Astrocyte (in vitro differentiated cells and primary cell): ENCODE data around the gene TLR6. TPM values are rescaled to one million over a fixed set of nuclear protein-coding genes. Genes with fewer than 3 reads are reported as not detected.
A peak's percentile ranks its signal among the peaks of the same experiment; 100 is the strongest.

Source experiments
- DNase-seq: peaks from one replicate; pipeline ENCODE4 v3.0.0-alpha.2; 2010; ENCODE audit warnings: low read depth
- FAIRE-seq: peaks from 2 replicates; lab custom pipeline; 2011; peaks lifted over from hg19 to GRCh38; lab: Jason Lieb, UNC
- H2AFZ ChIP-seq: 2 replicates; pipeline ENCODE4 v1.6.0; 2012; ENCODE audit warnings: low read depth, low read length, inconsistent platforms
- H3K27ac ChIP-seq: 2 replicates; pipeline ENCODE4 v1.5.1; 2011; ENCODE audit warnings: low read depth, low read length, inconsistent platforms
- H3K27me3 ChIP-seq: 2 replicates; pipeline ENCODE4 v1.6.0; 2011; ENCODE audit warnings: low read length, inconsistent platforms; ENCODE audit not compliant: insufficient read depth
- H3K36me3 ChIP-seq: 2 replicates; pipeline ENCODE4 v1.5.1; 2011; ENCODE audit warnings: low read length, inconsistent platforms; ENCODE audit not compliant: insufficient read depth
- H3K4me1 ChIP-seq: 2 replicates; pipeline ENCODE4 v1.5.1; 2011; ENCODE audit warnings: low read length, inconsistent platforms; ENCODE audit not compliant: insufficient read depth
- H3K4me2 ChIP-seq: 2 replicates; pipeline ENCODE4 v1.6.0; 2012; ENCODE audit warnings: low read length, inconsistent platforms
- H3K4me3 ChIP-seq: 2 replicates; pipeline ENCODE4 v1.5.1; 2011; ENCODE audit warnings: low read depth, mild to moderate bottlenecking, low read length, inconsistent platforms; ENCODE audit not compliant: insufficient read depth
- H3K79me2 ChIP-seq: 2 replicates; pipeline ENCODE4 v1.6.0; 2012; ENCODE audit warnings: mild to moderate bottlenecking, low read length, inconsistent platforms; ENCODE audit not compliant: insufficient read depth
- H3K9ac ChIP-seq: 2 replicates; pipeline ENCODE4 v1.6.0; 2012; ENCODE audit warnings: mild to moderate bottlenecking, low read length, inconsistent platforms
- H3K9me3 ChIP-seq: 2 replicates; pipeline ENCODE4 v1.5.1; 2012; ENCODE audit warnings: low read depth, mild to moderate bottlenecking, low read length, inconsistent platforms; ENCODE audit not compliant: insufficient read depth
- H4K20me1 ChIP-seq: 2 replicates; pipeline ENCODE4 v1.6.0; 2012; ENCODE audit warnings: low read length, inconsistent platforms; ENCODE audit not compliant: insufficient read depth
- H3K27ac Mint-ChIP-seq: one replicate; pipeline ENCODE4 v1.8.0; 2021; ENCODE audit warnings: mild to moderate bottlenecking, mixed read lengths; ENCODE audit not compliant: unreplicated experiment
- H3K27me3 Mint-ChIP-seq: one replicate; pipeline ENCODE4 v1.8.0; 2021; ENCODE audit warnings: low read depth, mixed read lengths; ENCODE audit not compliant: unreplicated experiment
- H3K36me3 Mint-ChIP-seq: one replicate; pipeline ENCODE4 v1.8.0; 2021; ENCODE audit warnings: low read depth, mixed read lengths; ENCODE audit not compliant: unreplicated experiment
- H3K4me1 Mint-ChIP-seq: one replicate; pipeline ENCODE4 v1.8.0; 2021; ENCODE audit warnings: low read depth, mixed read lengths; ENCODE audit not compliant: unreplicated experiment
- H3K4me3 Mint-ChIP-seq: one replicate; pipeline ENCODE4 v1.8.0; 2021; ENCODE audit warnings: mild to moderate bottlenecking, moderate library complexity, mixed read lengths; ENCODE audit not compliant: unreplicated experiment
- H3K9me3 Mint-ChIP-seq: one replicate; pipeline ENCODE4 v1.8.0; 2021; ENCODE audit warnings: mild to moderate bottlenecking, mixed read lengths; ENCODE audit not compliant: unreplicated experiment
- EZH2 ChIP-seq: IDR thresholded peaks from 2 replicates; pipeline ENCODE4 v1.6.1; 2012; ENCODE audit warnings: mild to moderate bottlenecking, low read length, inconsistent platforms; ENCODE audit not compliant: insufficient read depth
- total RNA-seq: library from RNA; stranded (reverse); gene quantifications from 2 replicates; pipeline ENCODE4 v1.2.1, GENCODE V29; 2021
- TF ChIP-seq, protein P1 (sequence below): IDR thresholded peaks from 2 replicates; pipeline ENCODE4 v1.5.1; 2011; ENCODE audit warnings: low read depth, mild to moderate bottlenecking, inconsistent platforms, low read length, moderate library complexity; ENCODE audit not compliant: insufficient read depth

Gene TLR6
- total RNA-seq, 1 donor from 2014 or later, result 3.8 TPM

DNA sequence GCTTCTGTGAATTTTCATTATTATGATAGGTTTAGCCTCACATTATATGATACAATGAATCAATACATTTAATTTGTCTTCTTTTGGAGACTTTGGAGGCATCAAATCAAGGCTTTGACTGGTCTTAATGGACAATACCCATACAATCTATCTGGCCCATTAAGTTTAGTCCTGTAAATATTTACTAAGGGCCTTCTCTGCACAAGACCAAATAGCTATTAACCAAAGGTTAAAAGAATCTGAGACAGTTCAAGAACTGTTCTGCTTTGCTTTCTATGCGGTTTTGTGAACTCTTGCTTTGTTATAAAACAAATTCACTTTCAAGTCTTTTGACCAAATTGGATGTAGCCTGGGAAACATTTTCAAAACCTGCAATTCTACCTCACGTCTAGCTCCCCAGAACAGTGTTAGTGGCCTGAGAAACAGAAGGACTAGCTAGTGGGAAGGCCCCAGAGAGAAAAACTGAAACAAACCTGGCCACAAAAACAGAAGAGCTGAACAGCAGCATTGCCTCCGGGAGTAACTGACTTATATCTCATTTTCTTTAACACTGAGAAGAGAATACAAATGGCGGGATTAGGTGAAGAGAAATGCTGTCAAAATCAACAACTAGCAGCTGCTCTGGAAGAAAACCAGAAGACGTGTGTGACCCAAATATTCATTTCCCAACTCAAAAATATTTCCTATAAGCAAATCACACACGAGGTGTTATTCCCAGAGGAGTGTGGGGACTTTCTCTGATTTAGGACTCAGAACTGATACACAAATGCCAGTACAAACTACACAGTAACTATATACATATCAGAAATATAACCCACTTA, 52.6 kb downstream of the TLR6 start:
- no peak for FAIRE-seq
- H3K9ac ChIP-seq, result peak overlapping the region; percentile 24
- H3K9me3 Mint-ChIP-seq, result peaks cover 2% of the 10 kb centered on the region

DNA sequence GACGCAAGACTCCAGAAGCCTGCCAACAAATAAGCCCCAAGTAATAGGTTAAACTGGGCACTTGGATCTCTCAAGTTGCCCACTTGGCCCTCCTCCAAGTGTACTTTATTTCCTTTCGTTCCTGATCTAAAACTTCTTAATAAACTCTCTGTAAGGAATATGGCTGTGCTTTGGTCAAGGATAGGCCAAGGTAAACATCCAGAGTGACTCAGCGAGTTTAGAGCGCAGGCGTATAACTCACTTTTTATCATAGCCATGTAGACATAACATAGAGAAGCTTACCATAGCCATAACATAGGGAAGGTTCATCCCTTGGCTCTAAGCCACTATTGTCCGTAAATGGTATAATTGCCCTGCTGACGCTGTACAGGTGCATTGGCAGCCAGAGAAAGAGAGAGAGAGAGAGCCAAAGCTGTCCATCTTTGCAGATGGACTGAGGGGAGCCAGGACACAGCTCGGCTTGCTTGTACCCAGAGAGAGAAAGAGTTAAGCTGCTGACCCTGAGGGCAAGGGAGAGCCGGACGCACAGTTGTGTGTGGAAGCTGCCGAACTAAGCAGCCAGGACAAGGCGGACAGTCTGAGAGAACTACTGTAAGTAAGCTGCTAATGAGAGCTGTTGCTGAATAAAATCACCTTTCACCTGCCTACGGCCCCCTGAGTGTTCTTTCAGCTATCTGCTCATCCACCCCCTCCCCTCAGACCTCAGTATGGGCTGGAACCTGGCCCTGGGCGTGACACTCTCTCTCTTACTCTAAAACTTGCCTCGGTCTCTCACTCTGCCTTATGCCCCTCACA, 53.9 kb downstream of the TLR6 start:
- DNase-seq (no peak), FAIRE-seq (no peak)
- Histone ChIP-seq H3K27ac (no peak overlapping the region), H2AFZ (no peak overlapping the region), H3K4me3 (no peak overlapping the region), H3K4me2 (no peak overlapping the region), H4K20me1 (no peaks in the 10 kb centered on the region), H3K36me3 (no peaks in the 10 kb centered on the region), H3K9ac (no peak overlapping the region), H3K79me2 (no peaks in the 10 kb centered on the region), H3K4me1 (peaks cover 6% of the 10 kb centered on the region), H3K9me3 (no peaks in the 10 kb centered on the region), H3K27me3 (no peaks in the 10 kb centered on the region)
- no peak overlapping the region for H3K4me3 Mint-ChIP-seq
- H3K9me3 Mint-ChIP-seq, result peaks cover 2% of the 10 kb centered on the region
- no peaks in the 10 kb centered on the region for H3K27me3 Mint-ChIP-seq
- no peak overlapping the region for H3K27ac Mint-ChIP-seq
- no peak for TF ChIP-seq EZH2
- TF ChIP-seq, protein P1, sequence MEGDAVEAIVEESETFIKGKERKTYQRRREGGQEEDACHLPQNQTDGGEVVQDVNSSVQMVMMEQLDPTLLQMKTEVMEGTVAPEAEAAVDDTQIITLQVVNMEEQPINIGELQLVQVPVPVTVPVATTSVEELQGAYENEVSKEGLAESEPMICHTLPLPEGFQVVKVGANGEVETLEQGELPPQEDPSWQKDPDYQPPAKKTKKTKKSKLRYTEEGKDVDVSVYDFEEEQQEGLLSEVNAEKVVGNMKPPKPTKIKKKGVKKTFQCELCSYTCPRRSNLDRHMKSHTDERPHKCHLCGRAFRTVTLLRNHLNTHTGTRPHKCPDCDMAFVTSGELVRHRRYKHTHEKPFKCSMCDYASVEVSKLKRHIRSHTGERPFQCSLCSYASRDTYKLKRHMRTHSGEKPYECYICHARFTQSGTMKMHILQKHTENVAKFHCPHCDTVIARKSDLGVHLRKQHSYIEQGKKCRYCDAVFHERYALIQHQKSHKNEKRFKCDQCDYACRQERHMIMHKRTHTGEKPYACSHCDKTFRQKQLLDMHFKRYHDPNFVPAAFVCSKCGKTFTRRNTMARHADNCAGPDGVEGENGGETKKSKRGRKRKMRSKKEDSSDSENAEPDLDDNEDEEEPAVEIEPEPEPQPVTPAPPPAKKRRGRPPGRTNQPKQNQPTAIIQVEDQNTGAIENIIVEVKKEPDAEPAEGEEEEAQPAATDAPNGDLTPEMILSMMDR, result no peak
- H3K4me1 Mint-ChIP-seq, result peaks cover 3% of the 10 kb centered on the region
- H3K36me3 Mint-ChIP-seq, result no peaks in the 10 kb centered on the region

More for the DNA sequence above, 52.6 kb downstream of the TLR6 start:
- Histone ChIP-seq H3K36me3 (no peaks in the 10 kb centered on the region), H3K4me1 (peaks cover 6% of the 10 kb centered on the region), H2AFZ (no peak overlapping the region), H4K20me1 (no peaks in the 10 kb centered on the region), H3K9me3 (no peaks in the 10 kb centered on the region), H3K27ac (no peak overlapping the region), H3K27me3 (no peaks in the 10 kb centered on the region), H3K4me2 (peak overlapping the region; percentile 44), H3K4me3 (no peak overlapping the region), H3K79me2 (no peaks in the 10 kb centered on the region)
- TF ChIP-seq, protein P1, result no peak
- TF ChIP-seq EZH2, result no peak
- Mint-ChIP-seq H3K36me3 (no peaks in the 10 kb centered on the region), H3K27me3 (no peaks in the 10 kb centered on the region), H3K4me1 (peaks cover 3% of the 10 kb centered on the region), H3K4me3 (no peak overlapping the region), H3K27ac (no peak overlapping the region)
- DNase-seq, result no peak
